Fibroblast of the aortic adventitia (primary cell): Measurements from ENCODE around the gene PRKG1. TPM values are rescaled to one million over a fixed set of nuclear protein-coding genes. Genes with fewer than 3 reads are reported as not detected.
"Not testable (repeated sequence)": the region's sequence is repeated elsewhere in the genome, so short reads cannot be mapped to it uniquely, and the experiment has no call there.

Experiments
- DNase-seq: peaks from one replicate; pipeline ENCODE4 v3.0.0-alpha.2; 2010; ENCODE audit warnings: low read depth
- H3K4me3 ChIP-seq: 2 replicates; pipeline ENCODE4 v1.5.1; 2011; ENCODE audit warnings: low read depth, mild to moderate bottlenecking, control low read depth, low read length, moderate library complexity
- CTCF ChIP-seq: IDR thresholded peaks from 2 replicates; pipeline ENCODE4 v1.5.1; 2011; ENCODE audit warnings: mild to moderate bottlenecking, low read length, control low read depth, inconsistent platforms; ENCODE audit not compliant: insufficient read depth
- total RNA-seq: library from RNA; depleted of rRNA; stranded (reverse); fragments of >200 nt; gene quantifications from 2 replicates; pipeline ENCODE4 v1.2.3, GENCODE V29; 2012; ENCODE audit warnings: low replicate concordance

The PRKG1 gene
- total RNA-seq, 1 donor = 45.6 TPM

DNA sequence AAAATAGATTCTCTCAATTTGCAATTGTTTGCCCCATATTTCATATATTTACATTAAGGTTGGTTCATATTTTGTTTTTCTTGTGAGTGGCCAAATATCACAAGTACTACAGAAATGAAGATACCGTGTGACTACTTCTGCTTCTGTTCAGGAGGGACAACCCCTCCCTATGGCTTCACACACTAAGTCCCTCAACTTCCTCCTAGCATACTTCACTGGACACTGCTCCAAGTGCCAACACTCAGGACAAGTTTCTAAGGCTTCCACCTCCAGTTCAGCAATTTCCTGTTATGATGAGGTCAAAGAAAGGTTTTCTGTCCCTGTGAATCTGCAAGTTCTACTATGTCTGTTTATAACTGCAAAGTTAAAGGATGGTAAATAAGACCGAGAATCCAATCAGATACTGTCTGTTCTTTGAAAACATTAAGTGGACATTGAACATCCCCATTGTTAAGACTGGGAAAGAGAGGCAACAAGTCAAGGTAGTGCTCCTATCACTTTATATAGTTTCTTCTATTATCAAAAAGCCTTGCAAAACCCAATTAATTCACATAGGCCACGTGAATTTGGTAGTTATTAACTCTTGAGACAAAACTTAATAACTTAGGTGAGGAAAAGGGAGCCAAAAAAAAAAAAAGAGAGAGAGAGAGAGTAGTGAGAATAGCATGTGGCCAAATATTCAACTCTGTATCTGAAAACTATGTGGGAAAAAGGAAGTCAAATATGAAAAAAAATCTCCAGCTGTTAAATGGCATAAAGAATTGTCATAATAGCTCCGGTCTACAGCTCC is 1158.5 kb downstream of the PRKG1 start:
- no peak overlapping the region for H3K4me3 ChIP-seq
- no peak for DNase-seq
- no peak for TF ChIP-seq CTCF

- H3K4me3 ChIP-seq, DNase-seq: not testable (repeated sequence)
Measured at GRCh38 chr10:52233351-52233991, 1159.2 kb downstream of the PRKG1 start.

- DNase-seq = no peak
- TF ChIP-seq CTCF = no peak
Measured at GRCh38 chr10:52239771-52240170, 1165.5 kb downstream of the PRKG1 start.

DNA sequence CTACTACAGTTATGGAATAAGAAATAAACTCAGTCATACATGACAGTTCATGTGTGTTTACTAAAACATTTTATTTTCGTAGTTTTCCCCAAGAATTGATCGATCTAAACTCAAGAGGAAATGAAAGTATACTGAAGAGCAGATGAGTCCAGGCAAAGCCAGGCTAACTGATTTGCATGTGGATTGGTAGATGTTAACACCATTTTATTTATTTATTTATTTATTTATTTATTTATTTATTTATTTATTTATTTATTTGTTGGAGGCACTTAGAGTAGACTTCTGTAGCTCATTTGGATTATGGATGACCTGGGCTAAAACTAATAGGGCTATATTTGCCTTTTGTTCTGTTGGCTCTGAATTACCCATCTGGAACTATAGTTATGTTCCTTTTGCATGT is 1171.3 kb downstream of the PRKG1 start:
- TF ChIP-seq CTCF = no peak
- no peak overlapping the region for H3K4me3 ChIP-seq
- DNase-seq = no peak

More at GRCh38 chr10:52239771-52240170, 1165.5 kb downstream of the PRKG1 start:
- no peak overlapping the region for H3K4me3 ChIP-seq

DNA sequence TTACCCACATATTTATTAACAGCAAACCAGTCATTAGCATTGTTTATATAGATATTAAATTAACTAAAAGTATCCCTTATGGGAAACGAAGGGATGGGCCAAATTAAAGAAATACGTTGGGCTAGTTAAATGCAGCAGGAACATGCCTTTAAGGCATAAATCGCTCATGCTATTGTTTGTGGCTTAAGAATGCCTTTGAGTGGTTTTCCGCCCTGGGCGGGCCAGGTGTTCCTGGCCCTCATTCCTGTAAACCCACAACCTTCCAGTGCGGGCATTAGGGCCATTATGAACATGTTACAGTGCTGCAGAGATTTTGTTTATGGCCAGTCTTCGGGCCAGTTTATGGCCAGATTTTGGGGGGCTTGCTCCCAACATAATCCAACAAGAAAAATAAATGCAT is 1173.6 kb downstream of the PRKG1 start:
- not testable (repeated sequence) for H3K4me3 ChIP-seq, DNase-seq

DNA sequence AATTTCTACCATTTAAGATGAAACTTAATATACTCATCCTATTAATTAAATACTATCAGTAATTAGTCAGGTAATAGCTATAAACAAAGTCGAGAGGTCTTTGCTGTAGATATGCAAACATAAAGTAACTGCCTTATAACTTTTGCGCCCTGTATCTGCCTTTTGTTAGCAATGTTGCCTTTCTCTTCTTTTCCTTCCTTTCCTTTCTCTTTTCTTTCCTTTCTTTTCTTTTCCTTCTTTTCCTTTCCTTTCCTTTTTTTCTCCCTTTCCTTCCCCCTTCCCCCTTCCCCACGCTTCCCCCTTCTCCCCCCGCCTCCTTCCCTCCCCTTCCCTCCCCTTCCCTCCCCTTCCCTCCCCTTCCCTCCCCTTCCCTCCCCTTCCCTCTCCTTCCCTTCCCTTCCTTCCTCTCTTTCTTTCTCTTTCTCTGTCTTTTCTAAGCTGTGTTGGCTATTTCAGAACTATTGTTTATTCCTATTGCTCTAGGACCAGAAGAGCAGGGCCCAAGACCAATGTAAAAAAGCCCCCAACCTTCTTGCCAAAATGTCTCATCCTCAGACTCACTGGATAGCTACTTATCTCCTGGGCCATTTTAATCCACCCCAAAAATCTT is 1174.5 kb downstream of the PRKG1 start:
- H3K4me3 ChIP-seq = no peak overlapping the region
- DNase-seq = no peak
- no peak for TF ChIP-seq CTCF

GRCh38 chr10:52249850-52250395 is 1175.6 kb downstream of the PRKG1 start:
- H3K4me3 ChIP-seq = no peak overlapping the region
- no peak for DNase-seq
- no peak for TF ChIP-seq CTCF
